Parathyroid adenoma (tissue), 2 donors: ENCODE measurements around the gene FEN1.

ENCODE experiments used
- H2AFZ ChIP-seq: fragments of 300-600 bp; sonication (generic); one replicate; pipeline ENCODE4 v1.7.0; 2017; ENCODE audit warnings: antibody characterized with exemption, mild to moderate bottlenecking
- H3K27ac ChIP-seq: fragments of 300-600 bp; sonication (generic); one replicate; pipeline ENCODE4 v1.7.0; 2017
- H3K27me3 ChIP-seq: fragments of 300-600 bp; sonication (generic); one replicate; pipeline ENCODE4 v1.7.0; 2017; ENCODE audit warnings: low read length; ENCODE audit not compliant: control insufficient read depth, insufficient read depth
- H3K36me3 ChIP-seq: fragments of 300-600 bp; sonication (generic); one replicate; pipeline ENCODE4 v1.7.0; 2017; ENCODE audit warnings: low read length; ENCODE audit not compliant: control insufficient read depth, insufficient read depth
- H3K4me1 ChIP-seq: fragments of 300-600 bp; sonication (generic); one replicate; pipeline ENCODE4 v1.7.0; 2017; ENCODE audit warnings: control low read depth
- H3K4me2 ChIP-seq: fragments of 300-600 bp; sonication (generic); one replicate; pipeline ENCODE4 v1.7.0; 2017; ENCODE audit warnings: low read length
- H3K4me3 ChIP-seq: fragments of 300-600 bp; sonication (generic); one replicate; pipeline ENCODE4 v1.7.0; 2017; ENCODE audit warnings: low read depth, low read length
- H3K79me2 ChIP-seq: fragments of 300-600 bp; sonication (generic); one replicate; pipeline ENCODE4 v1.7.0; 2017; ENCODE audit warnings: control low read depth
- H3K9ac ChIP-seq: fragments of 300-600 bp; sonication (generic); one replicate; pipeline ENCODE4 v1.7.0; 2017; ENCODE audit warnings: mild to moderate bottlenecking
- H3K9me3 ChIP-seq: fragments of 300-600 bp; sonication (generic); one replicate; pipeline ENCODE4 v1.7.0; 2017; ENCODE audit warnings: low read length; ENCODE audit not compliant: control insufficient read depth
- CTCF ChIP-seq: fragments of 300-600 bp; sonication (generic); IDR thresholded peaks from one replicate; pipeline ENCODE4 v1.7.0; 2017; ENCODE audit warnings: antibody characterized with exemption, mild to moderate bottlenecking
- donor health status: primary hyperparathyroidism.

Gene FEN1

GRCh38 chr11:61805146-61805545 lies 12.4 kb downstream of the FEN1 start:
- Histone ChIP-seq H3K79me2 (no peaks in the 10 kb centered on the region), H3K4me3 (no peak overlapping the region), H3K9me3 (no peaks in the 10 kb centered on the region), H3K27ac (no peak overlapping the region), H2AFZ (no peak overlapping the region), H3K36me3 (no peaks in the 10 kb centered on the region), H3K27me3 (no peaks in the 10 kb centered on the region), H3K9ac (no peak overlapping the region), H3K4me2 (no peak overlapping the region), H3K4me1 (no peaks in the 10 kb centered on the region)
- no peak for TF ChIP-seq CTCF

GRCh38 chr11:61806785-61807184 lies 14.1 kb downstream of the FEN1 start:
- Histone ChIP-seq H3K9me3 (no peaks in the 10 kb centered on the region), H3K36me3 (no peaks in the 10 kb centered on the region)
- no peak for TF ChIP-seq CTCF

GRCh38 chr11:61810671-61811175 lies 18.0 kb downstream of the FEN1 start:
- Histone ChIP-seq H3K9ac (no peak overlapping the region), H3K36me3 (no peaks in the 10 kb centered on the region), H3K79me2 (no peaks in the 10 kb centered on the region), H2AFZ (no peak overlapping the region), H3K9me3 (no peaks in the 10 kb centered on the region), H3K4me2 (no peak overlapping the region), H3K27ac (no peak overlapping the region), H3K27me3 (no peaks in the 10 kb centered on the region), H3K4me3 (no peak overlapping the region), H3K4me1 (no peaks in the 10 kb centered on the region)
- no peak for TF ChIP-seq CTCF

More at GRCh38 chr11:61806785-61807184, 14.1 kb downstream of the FEN1 start:
- Histone ChIP-seq H3K27me3 (no peaks in the 10 kb centered on the region), H3K4me3 (no peak overlapping the region), H3K9ac (no peak overlapping the region), H3K27ac (no peak overlapping the region), H2AFZ (no peak overlapping the region), H3K79me2 (no peaks in the 10 kb centered on the region), H3K4me1 (no peaks in the 10 kb centered on the region), H3K4me2 (no peak overlapping the region)

- H3K4me3 ChIP-seq: no peak overlapping the region
- TF ChIP-seq CTCF: no peak
- no peaks in the 10 kb centered on the region for H3K9me3 ChIP-seq
- H3K4me2 ChIP-seq: no peak overlapping the region
- no peak overlapping the region for H2AFZ ChIP-seq
- H3K27me3 ChIP-seq: no peaks in the 10 kb centered on the region
- H3K4me1 ChIP-seq: no peaks in the 10 kb centered on the region
- no peak overlapping the region for H3K9ac ChIP-seq
- H3K79me2 ChIP-seq: no peaks in the 10 kb centered on the region
- no peak overlapping the region for H3K27ac ChIP-seq
- H3K36me3 ChIP-seq: no peaks in the 10 kb centered on the region
These were observed 19.1 kb downstream of the FEN1 start for GRCh38 chr11:61811831-61812230.

- no peak overlapping the region for H3K27ac ChIP-seq
- no peaks in the 10 kb centered on the region for H3K4me1 ChIP-seq
These were observed 20.2 kb downstream of the FEN1 start for GRCh38 chr11:61812736-61813411.

More at GRCh38 chr11:61812736-61813411, 20.2 kb downstream of the FEN1 start:
- TF ChIP-seq CTCF: no peak
- H3K4me2 ChIP-seq: no peak overlapping the region
- H3K4me3 ChIP-seq: no peak overlapping the region
- no peak overlapping the region for H3K9ac ChIP-seq
- H2AFZ ChIP-seq: no peak overlapping the region
- H3K27me3 ChIP-seq: no peaks in the 10 kb centered on the region
- no peaks in the 10 kb centered on the region for H3K9me3 ChIP-seq
- H3K36me3 ChIP-seq: no peaks in the 10 kb centered on the region
- no peaks in the 10 kb centered on the region for H3K79me2 ChIP-seq
